ENCODE measurements around the gene CPZ.

GRCh38 chr4:8637456-8637984 lies 45.0 kb downstream of the CPZ start:
- TF ChIP-seq CTCF (IDR thresholded peaks at IDR 0.05), result no peak
- no peak for TF ChIP-seq EZH2 (IDR thresholded peaks at IDR 0.05; ENCODE audit: borderline replicate concordance, insufficient read depth, low read depth, low read length, poor library complexity, severe bottlenecking)
